Uterus (tissue), 4 donors: ENCODE measurements around the gene OTOP1. TPM values are rescaled to one million over a fixed set of nuclear protein-coding genes. Genes with fewer than 3 reads are reported as not detected.
"Not testable (repeated sequence)": the region's sequence is repeated elsewhere in the genome, so short reads cannot be mapped to it uniquely, and the experiment has no call there.

Experiments used
- DNase-seq, 2 donors: peaks; one replicate each; pipeline ENCODE4 v3.0.0-alpha.2; 2019 to 2020
- H3K27ac ChIP-seq, 2 donors: fragments of 200-600 bp; sonication (generic); 1 replicate in 1 of 2; 2 replicates in 1 of 2; pipeline ENCODE4 v1.5.1; 2016 to 2018
- H3K27me3 ChIP-seq, 2 donors: fragments of 200-600 bp; sonication (generic); one replicate each; pipeline ENCODE4 v1.5.1; 2018 to 2019; ENCODE audit warnings: control low read depth in 1 of 2
- H3K36me3 ChIP-seq, 2 donors: fragments of 200-600 bp; sonication (generic); one replicate each; pipeline ENCODE4 v1.5.1; 2019; ENCODE audit warnings: control low read depth in 1 of 2
- H3K4me1 ChIP-seq, 2 donors: fragments of 200-600 bp; sonication (generic); one replicate each; pipeline ENCODE4 v1.5.1; 2018 to 2019; ENCODE audit warnings: control low read depth in 1 of 2
- H3K4me3 ChIP-seq, 2 donors: fragments of 200-600 bp; sonication (generic); 1 replicate in 1 of 2; 2 replicates in 1 of 2; pipeline ENCODE4 v1.5.1; 2018 to 2019; ENCODE audit warnings: mild to moderate bottlenecking in 1 of 2
- H3K9me3 ChIP-seq, 2 donors: fragments of 200-600 bp; sonication (generic); one replicate each; pipeline ENCODE4 v1.5.1; 2019; ENCODE audit warnings: control low read depth in 1 of 2
- CTCF ChIP-seq, 4 experiments: fragments of 200-600 bp in 2 of 4; fragments of 450-650 bp in 2 of 4; sonication (generic) in 2 of 4; IDR thresholded peaks; one replicate each; pipeline ENCODE4 v1.5.1; 2016 to 2019; ENCODE audit warnings: antibody characterized with exemption in 4 of 4, mild to moderate bottlenecking in 2 of 4, moderate library complexity in 1 of 4
- POLR2A ChIP-seq, 2 donors: fragments of 450-650 bp; IDR thresholded peaks; one replicate each; pipeline ENCODE4 v1.6.1; 2016; ENCODE audit warnings: antibody characterized with exemption in 2 of 2, mild to moderate bottlenecking in 1 of 2, moderate library complexity in 1 of 2
- intact Hi-C: fragments of 100-400 bp; cut with DNase I; formaldehyde crosslinking; loops from one replicate; pipeline ENCODE4 v1.15.1; 2023; ENCODE audit warnings: low total_unique reads
- total RNA-seq, 4 donors: library from RNA; depleted of rRNA in 3 of 4; stranded (reverse); fragments of >200 nt in 3 of 4; gene quantifications; one replicate each; pipeline versions ENCODE4 v1.1.0 to v1.2.4, GENCODE V29; 2014 to 2023
- donor health status: DM: yes; HTN: yes; CAD: no.

OTOP1 gene
- total RNA-seq, 4 donors from 2014 or later, result not detected

GRCh38 chr4:4259484-4260100, 32.9 kb upstream of the OTOP1 start:
- DNase-seq, result no peak
- no peaks in the 10 kb centered on the region for H3K9me3 ChIP-seq
- no peaks in the 10 kb centered on the region for H3K36me3 ChIP-seq
- H3K4me3 ChIP-seq, result no peak overlapping the region
- intact Hi-C loops, result loop anchor here (10.0 kb wide), 1 partner anchor 75 kb away; no protein-coding TSS in a partner anchor
- no peaks in the 10 kb centered on the region for H3K4me1 ChIP-seq
- TF ChIP-seq POLR2A (IDR thresholded peaks at IDR 0.05), result no peak
- no peaks in the 10 kb centered on the region for H3K27me3 ChIP-seq
- peak overlapping the region in 1 of 2 donors; percentile 20 for H3K27ac ChIP-seq

- not testable (repeated sequence) for H3K27me3 ChIP-seq, H3K9me3 ChIP-seq, H3K4me3 ChIP-seq, H3K36me3 ChIP-seq, DNase-seq, H3K4me1 ChIP-seq, H3K27ac ChIP-seq
- intact Hi-C loops, result loop anchor here (10.0 kb wide), 1 partner anchor 77 kb away; no protein-coding TSS in a partner anchor
Measured at GRCh38 chr4:4257705-4258104, 31.0 kb upstream of the OTOP1 start.

DNA sequence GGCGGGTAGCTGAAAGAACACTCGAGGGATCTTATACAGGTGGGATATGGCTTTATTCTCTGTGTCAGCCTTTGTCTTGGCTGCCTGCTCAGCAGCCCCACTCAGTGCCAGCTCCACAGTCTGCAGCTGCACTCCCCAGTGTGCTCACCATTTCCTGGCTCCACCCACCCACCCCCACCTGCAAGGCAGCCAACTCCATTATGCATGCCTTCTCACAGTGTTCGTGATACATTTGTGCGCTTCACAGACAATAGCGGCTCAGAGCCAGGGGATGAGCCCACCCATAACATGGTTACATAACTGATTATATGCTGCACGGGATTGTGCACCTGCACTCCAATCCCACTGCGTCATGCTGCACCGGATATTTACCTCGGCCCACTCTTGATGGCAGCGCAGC, 30.1 kb upstream of the OTOP1 start:
- peak in 1 of 2 donors; percentile 24 for DNase-seq
- intact Hi-C loops, result loop anchor here (10.0 kb wide), 1 partner anchor 78 kb away; no protein-coding TSS in a partner anchor

DNA sequence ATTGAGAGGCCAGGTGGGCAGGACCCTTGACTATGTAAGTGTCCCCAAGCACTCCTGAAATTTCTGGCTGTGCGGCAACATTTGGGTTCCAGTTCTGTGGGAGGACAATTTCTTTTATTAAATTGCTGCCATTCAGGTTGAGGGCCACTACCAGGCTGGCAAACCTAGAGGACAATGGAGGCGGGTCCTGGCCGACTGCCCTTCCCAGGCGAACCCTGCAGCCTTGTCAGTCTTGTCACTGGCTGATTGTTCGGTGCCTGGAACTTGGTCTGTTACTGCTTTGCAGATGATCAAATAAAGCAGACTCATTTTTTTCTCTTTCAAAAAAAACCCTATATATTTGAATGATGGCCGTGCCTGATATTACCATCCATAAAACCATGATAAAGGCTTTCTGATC, 27.9 kb upstream of the OTOP1 start:
- Histone ChIP-seq H3K4me3 (no peak overlapping the region), H3K4me1 (no peaks in the 10 kb centered on the region), H3K27me3 (no peaks in the 10 kb centered on the region), H3K9me3 (no peaks in the 10 kb centered on the region), H3K27ac (no peak overlapping the region), H3K36me3 (no peaks in the 10 kb centered on the region)
- intact Hi-C loops, result loop anchor here (10.0 kb wide), 1 partner anchor 80 kb away; no protein-coding TSS in a partner anchor
- TF ChIP-seq CTCF (IDR thresholded peaks at IDR 0.05) (no peak), POLR2A (IDR thresholded peaks at IDR 0.05) (no peak)
- DNase-seq, result no peak

More for the DNA sequence above, 30.1 kb upstream of the OTOP1 start:
- Histone ChIP-seq H3K9me3 (no peaks in the 10 kb centered on the region), H3K4me1 (no peaks in the 10 kb centered on the region), H3K27ac (no peak overlapping the region), H3K36me3 (no peaks in the 10 kb centered on the region), H3K4me3 (no peak overlapping the region), H3K27me3 (no peaks in the 10 kb centered on the region)
- TF ChIP-seq CTCF (IDR thresholded peaks at IDR 0.05) (no peak), POLR2A (IDR thresholded peaks at IDR 0.05) (no peak)

- Histone ChIP-seq H3K4me1 (no peaks in the 10 kb centered on the region), H3K9me3 (no peaks in the 10 kb centered on the region), H3K36me3 (no peaks in the 10 kb centered on the region), H3K27ac (no peak overlapping the region), H3K4me3 (no peak overlapping the region), H3K27me3 (no peaks in the 10 kb centered on the region)
- intact Hi-C loops, result loop anchor here (10.0 kb wide), 1 partner anchor 81 kb away; no protein-coding TSS in a partner anchor
- no peak for TF ChIP-seq POLR2A (IDR thresholded peaks at IDR 0.05)
- no peak for TF ChIP-seq CTCF (IDR thresholded peaks at IDR 0.05)
- no peak for DNase-seq
Measured at GRCh38 chr4:4254199-4254598, 27.5 kb upstream of the OTOP1 start.

GRCh38 chr4:4249866-4250265, 23.1 kb upstream of the OTOP1 start:
- Histone ChIP-seq H3K27ac (no peak overlapping the region), H3K9me3 (no peaks in the 10 kb centered on the region), H3K4me3 (no peak overlapping the region), H3K27me3 (no peaks in the 10 kb centered on the region), H3K4me1 (no peaks in the 10 kb centered on the region), H3K36me3 (no peaks in the 10 kb centered on the region)
- DNase-seq, result no peak
- intact Hi-C loops, result loop anchor here (10.0 kb wide), 1 partner anchor 85 kb away; no protein-coding TSS in a partner anchor
- TF ChIP-seq CTCF (IDR thresholded peaks at IDR 0.05) (no peak), POLR2A (IDR thresholded peaks at IDR 0.05) (no peak)

- intact Hi-C loops, DNase-seq, H3K27me3 ChIP-seq, H3K4me1 ChIP-seq, H3K36me3 ChIP-seq, H3K9me3 ChIP-seq, H3K4me3 ChIP-seq, H3K27ac ChIP-seq: not testable (repeated sequence)
Measured at GRCh38 chr4:4249342-4249741, 22.6 kb upstream of the OTOP1 start.
